ENCODE measurements around the gene MPP3.

- TF ChIP-seq CTCF (IDR thresholded peaks at IDR 0.05): no peak
- TF ChIP-seq EZH2 (IDR thresholded peaks at IDR 0.05; ENCODE audit: borderline replicate concordance, insufficient read depth, low read depth, low read length, poor library complexity, severe bottlenecking): no peak
These were observed 14.0 kb downstream of the MPP3 start for GRCh38 chr17:43818966-43819365.
